GM23248 (cell line): Measurements from ENCODE around the gene EIF4E2. TPM values are rescaled to one million over a fixed set of nuclear protein-coding genes. Genes with fewer than 3 reads are reported as not detected.

ENCODE experiments used
- DNase-seq: peaks from one replicate; pipeline ENCODE4 v3.0.0-alpha.2; 2015
- H2AFZ ChIP-seq: fragments of 200-600 bp; sonication (generic); 2 replicates; pipeline ENCODE4 v1.6.1; 2016; ENCODE audit warnings: antibody characterized with exemption
- H3F3A ChIP-seq: fragments of 200-600 bp; sonication (generic); 2 replicates; pipeline ENCODE4 v1.6.1; 2016; ENCODE audit warnings: mild to moderate bottlenecking, antibody characterized with exemption, mixed run types; ENCODE audit not compliant: insufficient read depth
- H3K27ac ChIP-seq: fragments of 200-600 bp; sonication (generic); 2 replicates; pipeline ENCODE4 v1.5.1; 2016; ENCODE audit warnings: mild to moderate bottlenecking
- H3K27me3 ChIP-seq: fragments of 200-600 bp; sonication (generic); replicated peaks from 2 replicates; pipeline ENCODE4 v1.6.1; 2016; ENCODE audit warnings: mild to moderate bottlenecking; ENCODE audit not compliant: insufficient read depth
- H3K36me3 ChIP-seq: fragments of 200-600 bp; sonication (generic); 2 replicates; pipeline ENCODE4 v1.6.1; 2016; ENCODE audit warnings: low read depth, mild to moderate bottlenecking
- H3K4me1 ChIP-seq: fragments of 200-600 bp; sonication (generic); 2 replicates; pipeline ENCODE4 v1.6.1; 2016; ENCODE audit warnings: mild to moderate bottlenecking; ENCODE audit not compliant: insufficient read depth
- H3K4me2 ChIP-seq: fragments of 200-600 bp; sonication (generic); one replicate; pipeline ENCODE4 v1.6.1; 2016; ENCODE audit warnings: mild to moderate bottlenecking; ENCODE audit not compliant: unreplicated experiment
- H3K4me3 ChIP-seq: fragments of 200-600 bp; sonication (generic); 2 replicates; pipeline ENCODE4 v1.5.1; 2016; ENCODE audit warnings: mild to moderate bottlenecking
- H3K79me2 ChIP-seq: fragments of 200-600 bp; sonication (generic); 2 replicates; pipeline ENCODE4 v1.6.1; 2016; ENCODE audit warnings: mild to moderate bottlenecking; ENCODE audit not compliant: insufficient read depth
- H3K9ac ChIP-seq: fragments of 200-600 bp; sonication (generic); 2 replicates; pipeline ENCODE4 v1.6.1; 2016; ENCODE audit warnings: mild to moderate bottlenecking
- H3K9me2 ChIP-seq: fragments of 200-600 bp; sonication (generic); 2 replicates; pipeline ENCODE4 v1.6.1; 2016; ENCODE audit warnings: mixed run types, mild to moderate bottlenecking, moderate library complexity; ENCODE audit not compliant: insufficient read depth
- H3K9me3 ChIP-seq: fragments of 200-600 bp; sonication (generic); one replicate; pipeline ENCODE4 v1.6.1; 2017; ENCODE audit warnings: low read depth
- H4K20me1 ChIP-seq: fragments of 200-600 bp; sonication (generic); 2 replicates; pipeline ENCODE4 v1.6.0; 2016; ENCODE audit not compliant: insufficient read depth
- EZH2 ChIP-seq: fragments of 200-600 bp; sonication (generic); IDR thresholded peaks from 2 replicates; pipeline ENCODE4 v1.6.1; 2018; ENCODE audit warnings: antibody characterized with exemption, mild to moderate bottlenecking; ENCODE audit not compliant: insufficient read depth, poor library complexity, severe bottlenecking
- EZH2phosphoT487 ChIP-seq: fragments of 200-600 bp; sonication (generic); IDR thresholded peaks from 2 replicates; pipeline ENCODE4 v1.6.1; 2018; ENCODE audit warnings: antibody characterized with exemption, moderate library complexity, mild to moderate bottlenecking, low read depth; ENCODE audit not compliant: insufficient read depth
- WGBS, 2 experiments: methylation state at CpG; one replicate each; pipeline ENCODE4 v1.1.6; 2015 to 2017; ENCODE audit warnings: low lambda C conversion rate in 2 of 2, low coverage in 1 of 2; ENCODE audit errors: missing lambda C conversion rate in 2 of 2; 5-methylcytosine and 5-hydroxymethylcytosine counted together
- in situ Hi-C: fragments of 300-500 bp; cut with MboI; formaldehyde crosslinking; loops from 2 replicates; pipeline ENCODE4 v1.15.0; 2020
- polyA plus RNA-seq: library from polyadenylated mRNA; unstranded; fragments of >200 nt; fragmentation: Nextera tagmentation; extraction: Ambion mirVana; gene quantifications from 2 replicates; pipeline ENCODE4 v1.2.1, GENCODE V29; 2016
- total RNA-seq: library from RNA; depleted of rRNA; stranded (reverse); fragments of >200 nt; shearing (Covaris generic); gene quantifications from 2 replicates; pipeline ENCODE4 v1.2.3, GENCODE V29; 2014

EIF4E2 gene
- total and polyA plus RNA-seq, 2 experiments from 2014 or later, result 82.8 to 147 TPM

DNA sequence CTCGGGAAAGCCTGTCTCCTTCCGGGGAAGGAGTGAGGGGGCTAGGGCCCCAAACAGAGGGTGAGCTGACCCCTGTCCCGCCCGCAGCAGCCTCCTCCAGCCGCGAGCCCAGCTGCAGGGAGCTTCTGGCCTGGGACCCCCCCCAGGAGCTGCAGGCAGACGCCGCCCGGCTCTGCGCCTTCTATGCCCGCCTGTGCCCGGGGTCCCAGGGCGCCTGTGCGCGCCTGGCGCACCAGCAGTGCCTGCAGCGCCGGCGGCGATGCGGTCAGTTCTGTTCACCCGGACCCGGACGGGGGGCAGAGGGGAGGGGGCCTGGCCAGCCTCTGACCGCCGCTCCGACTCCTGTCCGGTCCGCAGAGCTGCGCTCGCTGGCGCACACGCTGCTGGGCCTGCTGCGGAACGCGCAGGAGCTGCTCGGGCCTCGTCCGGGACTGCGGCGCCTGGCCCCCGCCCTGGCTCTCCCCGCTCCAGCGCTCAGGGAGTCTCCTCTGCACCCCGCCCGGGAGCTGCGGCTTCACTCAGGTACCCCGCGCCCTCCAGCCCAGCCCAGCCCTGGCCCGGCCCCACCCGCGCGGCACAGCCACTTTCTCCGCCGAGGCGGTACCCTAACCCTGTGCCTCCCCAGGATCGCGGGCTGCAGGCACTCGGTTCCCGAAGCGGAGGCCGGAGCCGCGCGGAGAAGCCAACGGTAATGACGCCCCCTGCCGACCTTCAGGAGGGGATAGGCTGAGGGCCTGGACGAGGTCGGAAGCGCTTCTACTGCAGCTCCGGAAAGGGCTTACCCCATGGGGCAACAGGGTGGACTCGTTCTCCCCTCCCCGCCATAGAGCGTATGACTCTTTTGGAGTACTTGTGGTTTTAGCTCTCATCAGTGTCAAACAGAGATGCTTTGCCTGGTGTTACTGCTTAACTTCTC is 26.5 kb upstream of the EIF4E2 start:
- in situ Hi-C loops, result no loop called here
- no peaks in the 10 kb centered on the region for H3K79me2 ChIP-seq
- WGBS, 2 experiments, result 4 to 5% methylated on average over 35 to 53 of the region's 75 CpGs
- no peaks in the 10 kb centered on the region for H3K36me3 ChIP-seq
- peaks cover 44% of the 10 kb centered on the region for H3K27me3 ChIP-seq
- H3K4me3 ChIP-seq, result peak overlapping the region; percentile 42
- no peaks in the 10 kb centered on the region for H3K9me2 ChIP-seq
- no peak overlapping the region for H3K27ac ChIP-seq
- no peaks in the 10 kb centered on the region for H3K4me1 ChIP-seq
- TF ChIP-seq EZH2phosphoT487 (no peak), EZH2 (peak; percentile 76)
- H3K4me2 ChIP-seq, result peak overlapping the region; percentile 35
- DNase-seq, result peak; percentile 49
- no peaks in the 10 kb centered on the region for H3F3A ChIP-seq
- peak overlapping the region; percentile 63; the same call in 1 of the 2 replicates for H2AFZ ChIP-seq
- no peaks in the 10 kb centered on the region for H4K20me1 ChIP-seq
- H3K9ac ChIP-seq, result no peak overlapping the region
- no peaks in the 10 kb centered on the region for H3K9me3 ChIP-seq

GRCh38 chr2:232524771-232525170 is 25.7 kb upstream of the EIF4E2 start:
- no peak overlapping the region for H3K4me2 ChIP-seq
- H4K20me1 ChIP-seq, result no peaks in the 10 kb centered on the region
- H3K9me3 ChIP-seq, result no peaks in the 10 kb centered on the region
- H3K9me2 ChIP-seq, result no peaks in the 10 kb centered on the region
- H3K79me2 ChIP-seq, result no peaks in the 10 kb centered on the region
- in situ Hi-C loops, result loop anchor here (25.0 kb wide), 1 partner anchor 612 kb away; no protein-coding TSS in a partner anchor
- H3K27ac ChIP-seq, result no peak overlapping the region
- H3K4me3 ChIP-seq, result no peak overlapping the region
- TF ChIP-seq EZH2 (peak; percentile 2), EZH2phosphoT487 (no peak)
- H3K4me1 ChIP-seq, result no peaks in the 10 kb centered on the region
- WGBS, 2 experiments, result 55 to 68% methylated on average over 4 to 6 of the region's 6 CpGs
- no peaks in the 10 kb centered on the region for H3F3A ChIP-seq
- no peak overlapping the region for H3K9ac ChIP-seq
- DNase-seq, result no peak
- no peaks in the 10 kb centered on the region for H3K36me3 ChIP-seq
- peaks cover 36% of the 10 kb centered on the region for H3K27me3 ChIP-seq
- no peak overlapping the region for H2AFZ ChIP-seq

DNA sequence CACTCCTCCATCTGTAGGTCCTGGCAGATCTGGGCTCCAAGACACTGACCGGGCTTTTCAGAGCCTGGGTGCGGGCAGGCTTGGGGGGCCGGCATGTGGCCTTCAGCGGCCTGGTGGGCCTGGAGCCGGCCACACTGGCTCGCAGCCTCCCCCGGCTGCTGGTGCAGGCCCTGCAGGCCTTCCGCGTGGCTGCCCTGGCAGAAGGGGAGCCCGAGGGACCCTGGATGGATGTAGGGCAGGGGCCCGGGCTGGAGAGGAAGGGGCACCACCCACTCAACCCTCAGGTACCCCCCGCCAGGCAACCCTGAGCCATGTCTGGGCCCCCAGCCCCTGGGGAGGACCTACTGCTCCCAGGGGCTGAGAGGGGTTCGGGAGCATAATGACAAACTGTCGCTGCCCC is 25.3 kb upstream of the EIF4E2 start:
- in situ Hi-C loops, result loop anchor here (25.0 kb wide), 1 partner anchor 613 kb away; no protein-coding TSS in a partner anchor

GRCh38 chr2:232525791-232526371 is 24.6 kb upstream of the EIF4E2 start, which contains the start of gene CHRND:
TSS of gene CHRND (plus strand) at chr2:232526160. CDS start at chr2:232526216, 56 bp downstream.
- no peaks in the 10 kb centered on the region for H4K20me1 ChIP-seq
- no peak within 1 kb of the TSS for H3K9ac ChIP-seq
- DNase-seq, result peak; percentile 40
- 9 to 12% methylated on average over 12 to 18 of the region's 18 CpGs for WGBS, 2 experiments
- H3K9me2 ChIP-seq, result no peaks in the 10 kb centered on the region
- H3F3A ChIP-seq, result no peaks in the 10 kb centered on the region
- H3K27me3 ChIP-seq, result peaks cover 28% of the 10 kb centered on the region
- H3K4me2 ChIP-seq, result no peak within 1 kb of the TSS
- in situ Hi-C loops, result loop anchor here (25.0 kb wide), 1 partner anchor 614 kb away; no protein-coding TSS in a partner anchor
- no peaks in the 10 kb centered on the region for H3K36me3 ChIP-seq
- no peaks in the 10 kb centered on the region for H3K79me2 ChIP-seq
- no peak within 1 kb of the TSS for H2AFZ ChIP-seq
- no peak within 1 kb of the TSS for H3K27ac ChIP-seq
- no peaks in the 10 kb centered on the region for H3K9me3 ChIP-seq
- no peak for TF ChIP-seq EZH2
- no peak for TF ChIP-seq EZH2phosphoT487
- H3K4me3 ChIP-seq, result no peak within 1 kb of the TSS
- no peaks in the 10 kb centered on the region for H3K4me1 ChIP-seq

More for the DNA sequence above, 25.3 kb upstream of the EIF4E2 start:
- Histone ChIP-seq H3K4me3 (no peak overlapping the region), H4K20me1 (no peaks in the 10 kb centered on the region), H3K4me2 (no peak overlapping the region), H3K79me2 (no peaks in the 10 kb centered on the region), H3K9me3 (no peaks in the 10 kb centered on the region), H3K27ac (no peak overlapping the region), H2AFZ (no peak overlapping the region), H3K9me2 (no peaks in the 10 kb centered on the region), H3F3A (no peaks in the 10 kb centered on the region), H3K9ac (no peak overlapping the region), H3K27me3 (peaks cover 34% of the 10 kb centered on the region), H3K4me1 (no peaks in the 10 kb centered on the region), H3K36me3 (no peaks in the 10 kb centered on the region)
- WGBS, 2 experiments, result 73 to 80% methylated on average over 8 to 10 of the region's 14 CpGs
- no peak for DNase-seq
- TF ChIP-seq EZH2 (no peak), EZH2phosphoT487 (no peak)
